ENCODE data around the gene SP110. TPM values are rescaled to one million over a fixed set of nuclear protein-coding genes. Genes with fewer than 3 reads are reported as not detected.

The SP110 gene
- total and polyA plus RNA-seq, 2 of the 4 experiments (the other 2 are of a cell fraction): 9.3 to 10.2 TPM

GRCh38 chr2:230140667-230141066 lies 79.1 kb downstream of the SP110 start:
- H4K91ac ChIP-seq (ENCODE audit: insufficient read depth, low read depth, low read length): no peak overlapping the region
- H2AK5ac ChIP-seq (ENCODE audit: low read depth, low read length): no peak overlapping the region
- H3K9ac ChIP-seq (ENCODE audit: low read depth, low read length): no peak overlapping the region
- no peak overlapping the region for H3K23ac ChIP-seq (ENCODE audit: low read depth, low read length)
- in situ Hi-C loops (cut with MboI; ENCODE audit: low sequenced_read_pairs) (no loop called here), dilution Hi-C loops (cut with HindIII; ENCODE audit: low sequenced_read_pairs, unreplicated experiment) (no loop called here), intact Hi-C loops (cut with micrococcal nuclease) (no loop called here)
- BruUV-seq (replicated peaks): no TSS peak
- no peaks in the 10 kb centered on the region for H3K79me1 ChIP-seq (ENCODE audit: low read depth in 1 of 2, low read length in 2 of 2)
- H2BK120ac ChIP-seq (ENCODE audit: low read depth, low read length): no peak overlapping the region
- H3K9me1 ChIP-seq (ENCODE audit: insufficient read depth, low read length): peaks cover 4% of the 10 kb centered on the region; the same call in 1 of the 2 replicates
- no peaks in the 10 kb centered on the region; the same call in 1 of the 2 replicates for H3K9me3 ChIP-seq (ENCODE audit: control insufficient read depth, insufficient read depth, low read length)
- no peaks in the 10 kb centered on the region for H4K20me1 ChIP-seq (ENCODE audit: insufficient read depth, low read length)
- no peak for DNase-seq
- ChIA-PET POLR2A (ENCODE audit: unreplicated experiment) (no interaction called here), CTCF (no interaction called here)
- WGBS, 2 experiments (ENCODE audit: extremely low coverage in 2 of 2, insufficient read length in 1 of 2): 80% methylated on average over 3 of the region's 3 CpGs; no CpG with 5 or more reads in 1 of the 2 experiments
- no peaks in the 10 kb centered on the region for H3K27me3 ChIP-seq (ENCODE audit: control insufficient read depth, insufficient read depth, low read length)
- no peak overlapping the region for H3K4ac ChIP-seq (ENCODE audit: low read depth, low read length)
- H4K8ac ChIP-seq (ENCODE audit: low read depth in 2 of 2, low read length in 2 of 2): no peak overlapping the region
- TF ChIP-seq NFE2L2 (IDR thresholded peaks at IDR 0.05; ENCODE audit: low read depth, low read length) (no peak), CTCF (conservative IDR thresholded peaks at IDR 0.05; ENCODE audit: low read depth, low read length) (no peak), ELK1 (IDR thresholded peaks at IDR 0.05; ENCODE audit: borderline replicate concordance, low read depth, low read length) (no peak), FOS (IDR thresholded peaks at IDR 0.05; ENCODE audit: low read depth, low read length) (no peak), BHLHE40 (IDR thresholded peaks at IDR 0.05; ENCODE audit: low read depth, low read length) (no peak), CHD1 (IDR thresholded peaks at IDR 0.05; ENCODE audit: low read depth, low read length) (no peak), RAD21 (IDR thresholded peaks at IDR 0.05; ENCODE audit: low read length) (no peak), SMC3 (IDR thresholded peaks at IDR 0.05; ENCODE audit: low read depth, low read length) (no peak), MAZ (IDR thresholded peaks at IDR 0.05; ENCODE audit: borderline replicate concordance, low read depth, low read length) (no peak), POLR2A (IDR thresholded peaks at IDR 0.05; ENCODE audit: low read depth, low read length) (no peak), RFX5 (IDR thresholded peaks at IDR 0.05; ENCODE audit: low read depth, low read length) (no peak)
- H2BK5ac ChIP-seq (ENCODE audit: low read depth, low read length, poor library complexity, severe bottlenecking): no peak overlapping the region
- H4K5ac ChIP-seq (ENCODE audit: low read depth, low read length): no peak overlapping the region
- no peak overlapping the region for H2AK9ac ChIP-seq (replicated peaks; ENCODE audit: low read depth, low read length, poor library complexity)
- H3K56ac ChIP-seq (ENCODE audit: extremely low read depth, insufficient read depth, low read length): no peak overlapping the region
- H3K18ac ChIP-seq (ENCODE audit: low read depth, low read length): no peak overlapping the region
- no peak overlapping the region for H3K4me3 ChIP-seq (ENCODE audit: insufficient read depth, low read depth, low read length)
- ATAC-seq (ENCODE audit: low read depth): no peak
- H3K14ac ChIP-seq (replicated peaks; ENCODE audit: low read depth, low read length): no peak overlapping the region
- H3K4me2 ChIP-seq (ENCODE audit: low read depth, low read length): no peak overlapping the region
- H3K27ac ChIP-seq (ENCODE audit: insufficient read depth, low read length): no peak overlapping the region
- H2BK20ac ChIP-seq (ENCODE audit: low read depth, low read length): no peak overlapping the region
- no peaks in the 10 kb centered on the region for H3K4me1 ChIP-seq (ENCODE audit: control insufficient read depth, insufficient read depth, low read length)
- no peaks in the 10 kb centered on the region for H3K36me3 ChIP-seq (ENCODE audit: control insufficient read depth, insufficient read depth, low read length)
- H2BK15ac ChIP-seq (ENCODE audit: low read depth, low read length): no peak overlapping the region
- no peak overlapping the region for H2AFZ ChIP-seq (replicated peaks; ENCODE audit: low read length, poor library complexity)
